Measurements from ENCODE around the gene AGRN.

Gene AGRN

DNA sequence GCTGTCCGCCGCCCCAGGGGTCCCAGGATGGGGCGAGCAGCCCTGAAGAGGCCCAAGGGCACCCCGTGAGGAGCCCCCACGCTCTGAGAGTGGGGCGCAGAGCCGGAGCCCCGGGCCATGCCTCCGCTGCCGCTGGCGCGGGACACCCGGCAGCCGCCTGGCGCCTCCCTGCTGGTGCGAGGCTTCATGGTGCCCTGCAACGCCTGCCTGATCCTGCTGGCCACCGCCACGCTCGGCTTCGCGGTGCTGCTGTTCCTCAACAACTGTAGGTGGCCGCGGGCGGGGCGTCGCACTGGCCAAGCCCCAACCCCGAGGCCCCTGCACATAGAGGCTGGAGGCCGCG, 14.5 kb downstream of the AGRN start:
- TF ChIP-seq, protein P1, sequence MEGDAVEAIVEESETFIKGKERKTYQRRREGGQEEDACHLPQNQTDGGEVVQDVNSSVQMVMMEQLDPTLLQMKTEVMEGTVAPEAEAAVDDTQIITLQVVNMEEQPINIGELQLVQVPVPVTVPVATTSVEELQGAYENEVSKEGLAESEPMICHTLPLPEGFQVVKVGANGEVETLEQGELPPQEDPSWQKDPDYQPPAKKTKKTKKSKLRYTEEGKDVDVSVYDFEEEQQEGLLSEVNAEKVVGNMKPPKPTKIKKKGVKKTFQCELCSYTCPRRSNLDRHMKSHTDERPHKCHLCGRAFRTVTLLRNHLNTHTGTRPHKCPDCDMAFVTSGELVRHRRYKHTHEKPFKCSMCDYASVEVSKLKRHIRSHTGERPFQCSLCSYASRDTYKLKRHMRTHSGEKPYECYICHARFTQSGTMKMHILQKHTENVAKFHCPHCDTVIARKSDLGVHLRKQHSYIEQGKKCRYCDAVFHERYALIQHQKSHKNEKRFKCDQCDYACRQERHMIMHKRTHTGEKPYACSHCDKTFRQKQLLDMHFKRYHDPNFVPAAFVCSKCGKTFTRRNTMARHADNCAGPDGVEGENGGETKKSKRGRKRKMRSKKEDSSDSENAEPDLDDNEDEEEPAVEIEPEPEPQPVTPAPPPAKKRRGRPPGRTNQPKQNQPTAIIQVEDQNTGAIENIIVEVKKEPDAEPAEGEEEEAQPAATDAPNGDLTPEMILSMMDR (IDR thresholded peaks at IDR 0.05; ENCODE audit: insufficient read depth, low read length, missing control alignments): no peak
- no peak overlapping the region for H3K4me3 ChIP-seq (ENCODE audit: low read depth, low read length)
- ChIA-PET CTCF (interaction anchor here (2.4 kb wide), 1 partner anchor 10 kb away, joined by 11 read pairs; no protein-coding TSS in a partner anchor), POLR2A (no interaction called here)
- no peak for DNase-seq (ENCODE audit: low read depth, low spot score)

DNA sequence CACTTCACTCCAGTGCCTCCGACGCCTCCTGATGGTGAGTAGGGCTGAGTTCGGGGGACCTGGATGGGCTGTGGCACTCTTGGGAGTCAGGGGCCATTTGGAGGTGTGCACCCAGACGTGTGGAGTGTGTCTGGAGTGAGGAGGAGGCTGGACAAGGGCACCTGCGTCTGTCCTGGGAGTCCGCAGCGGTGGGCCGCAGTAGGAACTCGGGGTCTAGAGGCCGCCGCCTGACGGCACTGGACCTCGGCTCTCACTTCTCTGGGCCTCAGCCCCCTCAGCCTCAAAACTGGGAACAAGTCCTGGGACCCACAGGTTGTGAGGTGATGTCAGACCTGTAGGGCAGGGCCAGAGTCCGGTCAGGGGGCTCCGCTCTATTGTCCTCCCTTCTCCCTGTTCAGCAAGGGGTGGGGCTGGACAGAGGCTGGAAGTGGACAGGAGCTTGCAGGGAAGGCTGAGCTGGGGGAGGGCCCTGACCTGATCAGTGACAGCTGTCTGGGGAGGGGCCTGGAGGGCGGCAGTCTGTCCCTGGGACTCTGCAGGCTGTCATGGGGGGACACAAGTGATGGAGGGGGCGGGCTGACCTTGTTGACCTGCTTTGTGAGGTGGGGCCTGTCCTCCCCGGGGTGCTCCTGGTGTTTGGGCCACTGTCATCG, 15.5 kb downstream of the AGRN start:
- POLR2A ChIA-PET: no interaction called here
- TF ChIP-seq, protein P1 (IDR thresholded peaks at IDR 0.05; ENCODE audit: insufficient read depth, low read length, missing control alignments): no peak
- CTCF ChIA-PET: interaction anchor here (1.3 kb wide), 1 partner anchor 51 kb away, joined by 3 read pairs; no protein-coding TSS in a partner anchor
- DNase-seq (ENCODE audit: low read depth, low spot score): no peak
- H3K4me3 ChIP-seq (ENCODE audit: low read depth, low read length): no peak overlapping the region

DNA sequence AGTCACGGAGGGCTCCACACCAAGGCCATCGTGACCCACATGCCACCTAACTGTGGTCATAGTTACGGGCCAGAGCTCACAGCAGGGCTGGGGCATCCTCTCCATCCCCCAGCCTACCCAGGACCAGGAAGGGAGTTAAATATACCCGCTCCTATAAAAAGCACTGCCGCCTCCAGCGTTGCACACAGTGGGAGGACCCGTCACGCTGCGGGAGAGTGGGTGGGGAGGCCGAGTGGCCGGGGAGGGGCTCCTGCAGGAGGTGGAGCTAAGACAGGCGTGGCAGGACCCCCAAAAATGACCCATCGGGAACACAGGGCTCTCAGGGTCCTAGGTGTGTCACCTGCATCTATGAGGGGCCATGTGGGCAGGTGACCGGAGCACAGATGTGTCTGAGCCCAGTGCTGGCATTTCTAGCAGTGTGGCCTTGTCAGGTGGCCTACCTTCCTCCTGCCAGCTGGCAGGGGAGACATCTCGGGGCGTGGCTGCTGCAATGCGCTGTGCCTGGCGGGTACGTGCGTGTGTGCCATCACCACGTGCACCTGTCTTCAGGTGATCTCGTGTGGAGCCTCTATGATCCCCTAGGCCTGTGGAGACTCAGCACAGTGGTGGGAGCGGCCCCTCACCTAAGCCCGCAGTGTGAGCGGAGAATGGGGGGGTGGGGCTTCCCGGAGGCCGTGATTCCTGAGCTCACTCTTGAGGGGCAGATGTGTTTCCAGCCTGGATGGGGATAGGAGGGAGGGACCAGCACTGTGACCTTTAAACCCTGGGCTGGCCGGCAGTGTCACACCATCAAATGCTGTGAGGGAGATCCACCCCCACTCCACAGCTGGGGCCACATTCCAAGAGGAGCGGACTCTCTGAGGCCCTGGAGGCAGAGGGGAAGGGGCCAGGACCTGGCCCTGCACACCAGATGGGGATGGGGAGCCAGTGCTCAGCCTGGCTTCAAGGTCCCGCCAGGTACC, 17.7 kb downstream of the AGRN start:
- ChIA-PET CTCF (interaction anchor here (1.2 to 1.5 kb wide), 3 partner anchors 14 to 55 kb away, joined by 3 to 4 read pairs (median 4); no protein-coding TSS in a partner anchor), POLR2A (no interaction called here)
- DNase-seq (ENCODE audit: low read depth, low spot score): no peak
- TF ChIP-seq, protein P1 (IDR thresholded peaks at IDR 0.05; ENCODE audit: insufficient read depth, low read length, missing control alignments): no peak
- H3K4me3 ChIP-seq (ENCODE audit: low read depth, low read length): no peak overlapping the region

DNA sequence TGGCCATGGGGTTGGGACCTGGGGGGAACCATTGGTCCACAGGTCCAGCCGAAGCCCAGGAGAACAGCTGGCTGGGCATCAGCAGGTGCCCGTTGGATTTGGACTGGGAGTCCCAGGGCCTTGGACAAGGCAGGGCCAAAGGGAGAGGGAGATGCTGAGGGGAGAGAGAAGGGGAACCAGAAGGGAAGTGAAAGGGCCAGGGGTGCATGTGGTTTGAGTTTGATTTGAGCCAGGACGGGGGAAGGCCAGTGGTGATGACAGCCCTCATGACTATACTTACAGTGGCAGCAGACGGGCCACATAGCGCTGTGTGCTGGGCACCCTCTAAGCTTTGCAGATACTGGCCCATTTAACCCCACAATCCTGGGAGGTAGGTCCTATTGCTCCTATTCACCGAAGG, 18.8 kb downstream of the AGRN start:
- H3K4me3 ChIP-seq (ENCODE audit: low read depth, low read length): no peak overlapping the region
- no peak for DNase-seq (ENCODE audit: low read depth, low spot score)
- TF ChIP-seq, protein P1 (IDR thresholded peaks at IDR 0.05; ENCODE audit: insufficient read depth, low read length, missing control alignments): no peak
- ChIA-PET POLR2A (no interaction called here), CTCF (interaction anchor here (1.6 to 3.0 kb wide), 5 partner anchors 16 to 55 kb away, joined by 3 to 16 read pairs (median 8); no protein-coding TSS in a partner anchor)

DNA sequence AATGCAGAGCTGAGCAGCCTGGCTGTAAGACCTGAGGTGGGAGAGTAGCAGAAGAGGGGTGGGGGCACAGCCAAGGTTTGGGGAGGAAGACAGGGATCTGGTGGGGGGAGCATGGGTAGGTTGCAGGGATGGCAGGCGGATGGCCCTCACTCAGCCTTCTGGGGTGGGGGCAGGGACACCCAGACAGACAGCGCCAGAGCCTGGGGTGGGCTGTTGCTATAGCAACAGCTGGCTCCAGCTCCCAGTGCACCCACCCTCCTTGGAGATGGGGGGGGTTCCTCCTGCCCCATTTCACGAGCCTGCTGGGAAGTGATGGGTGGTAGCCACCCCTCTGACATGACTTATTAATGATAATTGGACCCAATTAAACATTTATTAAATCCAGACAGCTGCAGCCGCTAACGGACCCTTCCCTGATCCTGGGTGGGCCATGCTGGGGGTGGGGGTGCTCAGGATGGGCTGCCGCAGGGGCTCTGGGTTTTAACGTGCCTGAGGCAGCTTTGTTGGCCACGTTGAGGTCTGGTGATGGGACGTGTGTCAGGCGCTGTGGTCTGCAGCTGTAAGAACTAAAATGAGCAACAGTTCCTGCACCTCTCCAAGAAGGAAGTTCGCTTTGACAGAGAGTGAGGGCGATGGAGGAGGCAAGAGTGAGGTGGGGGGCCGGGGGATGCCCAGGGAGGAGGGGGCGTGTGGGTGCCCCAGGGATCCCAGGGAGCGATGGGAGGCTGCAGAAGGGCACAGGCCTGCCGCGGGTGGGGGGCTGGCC, 19.4 kb downstream of the AGRN start:
- H3K4me3 ChIP-seq (ENCODE audit: low read depth, low read length): no peak overlapping the region
- no peak for DNase-seq (ENCODE audit: low read depth, low spot score)
- TF ChIP-seq, protein P1 (IDR thresholded peaks at IDR 0.05; ENCODE audit: insufficient read depth, low read length, missing control alignments): no peak
- POLR2A ChIA-PET: interaction anchor here (0.5 kb wide), 1 partner anchor 14 kb away, joined by 3 read pairs; no protein-coding TSS in a partner anchor
- CTCF ChIA-PET: interaction anchor here (0.7 to 3.0 kb wide), 10 partner anchors 8 to 83 kb away, joined by 3 to 16 read pairs (median 4); no protein-coding TSS in a partner anchor
